PC-9 (cell line): Measurements from ENCODE around the gene CORIN. TPM values are rescaled to one million over a fixed set of nuclear protein-coding genes. Genes with fewer than 3 reads are reported as not detected.

Experiments
- BruUV-seq: library from RNA; stranded (reverse); fragments of 400-500 nt; replicated peaks from 2 replicates; lab custom pipeline; 2021; lab: Mats Ljungman, UMichigan
- CTCF ChIA-PET: fragments of 300-600 bp; sonication (Branson Sonifier 250); formaldehyde crosslinking; loops from one replicate; lab custom pipeline; 2022; ENCODE audit warnings: antibody characterized with exemption; lab: Charles Lee
- POLR2A ChIA-PET: fragments of 300-600 bp; sonication (Branson Sonifier 250); formaldehyde crosslinking; loops from one replicate; lab custom pipeline; 2022; ENCODE audit warnings: antibody characterized with exemption; ENCODE audit not compliant: unreplicated experiment; lab: Charles Lee
- DNase-seq, 2 experiments: peaks; one replicate each; pipeline versions ENCODE4 v3.0.0 to v3.0.0-alpha.2; 2015 to 2022; ENCODE audit warnings: mixed read lengths in 1 of 2
- H2AFZ ChIP-seq: fragments of 200-600 bp; sonication (generic); 2 replicates; pipeline ENCODE4 v1.8.1; 2017; ENCODE audit warnings: antibody characterized with exemption
- H3F3A ChIP-seq: fragments of 200-600 bp; sonication (generic); 2 replicates; pipeline ENCODE4 v1.8.1; 2017; ENCODE audit warnings: antibody characterized with exemption, mild to moderate bottlenecking, low read depth; ENCODE audit not compliant: insufficient read depth
- H3K27ac ChIP-seq: fragments of 200-600 bp; sonication (generic); 2 replicates; pipeline ENCODE4 v1.6.1; 2016; ENCODE audit warnings: mixed run types
- H3K27me3 ChIP-seq: fragments of 200-600 bp; sonication (generic); 2 replicates; pipeline ENCODE4 v1.6.1; 2016; ENCODE audit warnings: low read depth, mixed run types; ENCODE audit not compliant: insufficient read depth
- H3K36me3 ChIP-seq: fragments of 200-600 bp; sonication (generic); 2 replicates; pipeline ENCODE4 v1.6.1; 2016; ENCODE audit warnings: low read depth, mixed run types
- H3K4me1 ChIP-seq: fragments of 200-600 bp; sonication (generic); replicated peaks from 2 replicates; pipeline ENCODE4 v1.6.1; 2016; ENCODE audit warnings: mixed run types; ENCODE audit not compliant: insufficient read depth
- H3K4me2 ChIP-seq: fragments of 200-600 bp; sonication (generic); 2 replicates; pipeline ENCODE4 v1.6.1; 2017; ENCODE audit warnings: mixed run types
- H3K4me3 ChIP-seq: fragments of 200-600 bp; sonication (generic); 2 replicates; pipeline ENCODE4 v1.6.1; 2016; ENCODE audit warnings: mixed run types
- H3K79me2 ChIP-seq: fragments of 200-600 bp; sonication (generic); 2 replicates; pipeline ENCODE4 v1.6.1; 2017; ENCODE audit warnings: low read depth, mixed run types
- H3K9me2 ChIP-seq: fragments of 200-600 bp; sonication (generic); 2 replicates; pipeline ENCODE4 v1.8.1; 2017; ENCODE audit warnings: mild to moderate bottlenecking; ENCODE audit not compliant: insufficient read depth
- H3K9me3 ChIP-seq: fragments of 200-600 bp; sonication (generic); 2 replicates; pipeline ENCODE4 v1.8.1; 2016; ENCODE audit warnings: low read depth; ENCODE audit not compliant: insufficient read depth
- H4K20me1 ChIP-seq: fragments of 200-600 bp; sonication (generic); 2 replicates; pipeline ENCODE4 v1.8.1; 2017; ENCODE audit not compliant: insufficient read depth
- EZH2 ChIP-seq: fragments of 200-600 bp; sonication (generic); IDR thresholded peaks from 2 replicates; pipeline ENCODE4 v1.8.0; 2017; ENCODE audit warnings: antibody characterized with exemption, low read depth
- intact Hi-C: fragments of 100-400 bp; cut with micrococcal nuclease; formaldehyde crosslinking; loops from one replicate; pipeline ENCODE4 v1.10.0; 2022; ENCODE audit not compliant: unreplicated experiment
- total RNA-seq: library from RNA; stranded (reverse); gene quantifications from 2 replicates; pipeline ENCODE4 v1.2.3, GENCODE V29; 2021
- TF ChIP-seq, protein P1 (sequence below): fragments of 200-600 bp; sonication (generic); conservative IDR thresholded peaks from 2 replicates; pipeline ENCODE4 v1.6.1; 2017; ENCODE audit warnings: mixed run types, antibody characterized with exemption, mild to moderate bottlenecking, moderate library complexity

The CORIN gene
- total RNA-seq, 1 experiment from 2014 or later, result not detected

DNA sequence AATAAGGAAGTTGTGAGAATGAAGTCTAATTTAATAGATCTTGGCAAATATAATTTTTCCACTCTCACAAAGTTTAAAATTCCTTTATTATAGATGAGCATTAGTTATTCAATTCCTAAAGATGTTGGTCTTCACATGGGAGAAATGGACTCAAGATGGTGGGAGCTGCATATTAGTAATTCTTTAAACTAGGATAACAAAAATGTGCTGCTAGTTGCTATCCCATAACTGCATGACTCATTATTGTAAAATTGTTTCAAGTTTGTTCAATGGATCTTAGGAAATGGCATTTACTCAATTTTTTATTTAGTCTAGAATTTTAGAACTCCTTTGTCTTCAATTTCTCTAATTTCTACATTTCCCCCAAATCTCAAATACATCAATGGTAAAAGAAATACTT, 197.0 kb downstream of the CORIN start:
- Histone ChIP-seq H3K4me3 (no peak overlapping the region), H3K9me2 (no peaks in the 10 kb centered on the region), H3F3A (no peaks in the 10 kb centered on the region), H3K4me1 (no peaks in the 10 kb centered on the region), H3K9me3 (no peaks in the 10 kb centered on the region), H3K27ac (no peak overlapping the region), H4K20me1 (no peaks in the 10 kb centered on the region), H3K27me3 (no peaks in the 10 kb centered on the region), H3K36me3 (no peaks in the 10 kb centered on the region), H3K79me2 (no peaks in the 10 kb centered on the region), H3K4me2 (no peak overlapping the region), H2AFZ (no peak overlapping the region)
- DNase-seq, result no peak
- TF ChIP-seq EZH2, result no peak
- TF ChIP-seq, protein P1, sequence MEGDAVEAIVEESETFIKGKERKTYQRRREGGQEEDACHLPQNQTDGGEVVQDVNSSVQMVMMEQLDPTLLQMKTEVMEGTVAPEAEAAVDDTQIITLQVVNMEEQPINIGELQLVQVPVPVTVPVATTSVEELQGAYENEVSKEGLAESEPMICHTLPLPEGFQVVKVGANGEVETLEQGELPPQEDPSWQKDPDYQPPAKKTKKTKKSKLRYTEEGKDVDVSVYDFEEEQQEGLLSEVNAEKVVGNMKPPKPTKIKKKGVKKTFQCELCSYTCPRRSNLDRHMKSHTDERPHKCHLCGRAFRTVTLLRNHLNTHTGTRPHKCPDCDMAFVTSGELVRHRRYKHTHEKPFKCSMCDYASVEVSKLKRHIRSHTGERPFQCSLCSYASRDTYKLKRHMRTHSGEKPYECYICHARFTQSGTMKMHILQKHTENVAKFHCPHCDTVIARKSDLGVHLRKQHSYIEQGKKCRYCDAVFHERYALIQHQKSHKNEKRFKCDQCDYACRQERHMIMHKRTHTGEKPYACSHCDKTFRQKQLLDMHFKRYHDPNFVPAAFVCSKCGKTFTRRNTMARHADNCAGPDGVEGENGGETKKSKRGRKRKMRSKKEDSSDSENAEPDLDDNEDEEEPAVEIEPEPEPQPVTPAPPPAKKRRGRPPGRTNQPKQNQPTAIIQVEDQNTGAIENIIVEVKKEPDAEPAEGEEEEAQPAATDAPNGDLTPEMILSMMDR, result no peak
- no TSS peak for BruUV-seq
- intact Hi-C loops, result no loop called here
- ChIA-PET POLR2A (no interaction called here), CTCF (no interaction called here)

GRCh38 chr4:47639531-47639930, 198.3 kb downstream of the CORIN start:
- H3K9me3 ChIP-seq, result no peaks in the 10 kb centered on the region
- no peak for DNase-seq
- no peaks in the 10 kb centered on the region for H3K4me1 ChIP-seq
- no peaks in the 10 kb centered on the region for H3F3A ChIP-seq
- H3K36me3 ChIP-seq, result no peaks in the 10 kb centered on the region
- ChIA-PET CTCF (no interaction called here), POLR2A (no interaction called here)
- no peak overlapping the region for H3K4me3 ChIP-seq
- no peak overlapping the region for H3K27ac ChIP-seq
- H3K9me2 ChIP-seq, result no peaks in the 10 kb centered on the region
- no peak overlapping the region for H2AFZ ChIP-seq
- intact Hi-C loops, result no loop called here
- H4K20me1 ChIP-seq, result no peaks in the 10 kb centered on the region
- TF ChIP-seq EZH2, result no peak
- no TSS peak for BruUV-seq
- H3K4me2 ChIP-seq, result no peak overlapping the region
- no peaks in the 10 kb centered on the region for H3K79me2 ChIP-seq
- no peaks in the 10 kb centered on the region for H3K27me3 ChIP-seq

DNA sequence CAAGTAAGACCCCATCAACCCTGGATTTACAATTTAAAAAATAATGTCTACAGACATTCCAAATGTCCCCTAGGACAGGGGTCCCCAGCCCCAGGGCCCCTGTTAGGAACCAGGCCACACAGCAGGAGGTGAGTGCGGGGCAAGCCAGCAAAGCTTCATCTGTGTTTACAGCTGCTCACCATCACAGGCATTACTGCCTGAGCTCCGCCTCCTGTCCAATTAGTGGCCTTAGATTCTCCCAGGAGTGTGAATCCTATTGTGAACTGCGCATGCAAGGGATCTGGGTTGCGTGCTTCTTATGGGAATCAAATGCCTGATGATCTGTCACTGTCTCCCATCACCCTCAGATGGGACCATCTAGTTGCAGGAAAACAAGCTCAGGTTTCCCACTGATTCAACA, 206.7 kb downstream of the CORIN start:
- Histone ChIP-seq H3K9me2 (no peaks in the 10 kb centered on the region), H3K79me2 (no peaks in the 10 kb centered on the region), H3F3A (no peaks in the 10 kb centered on the region), H2AFZ (no peak overlapping the region), H3K4me2 (no peak overlapping the region), H3K27ac (no peak overlapping the region), H3K9me3 (no peaks in the 10 kb centered on the region), H3K4me1 (no peaks in the 10 kb centered on the region), H3K4me3 (no peak overlapping the region), H4K20me1 (no peaks in the 10 kb centered on the region), H3K27me3 (no peaks in the 10 kb centered on the region), H3K36me3 (no peaks in the 10 kb centered on the region)
- no peak for TF ChIP-seq EZH2
- TF ChIP-seq, protein P1, result no peak
- ChIA-PET POLR2A (no interaction called here), CTCF (no interaction called here)
- no peak for DNase-seq
- intact Hi-C loops, result no loop called here
- BruUV-seq, result no TSS peak

DNA sequence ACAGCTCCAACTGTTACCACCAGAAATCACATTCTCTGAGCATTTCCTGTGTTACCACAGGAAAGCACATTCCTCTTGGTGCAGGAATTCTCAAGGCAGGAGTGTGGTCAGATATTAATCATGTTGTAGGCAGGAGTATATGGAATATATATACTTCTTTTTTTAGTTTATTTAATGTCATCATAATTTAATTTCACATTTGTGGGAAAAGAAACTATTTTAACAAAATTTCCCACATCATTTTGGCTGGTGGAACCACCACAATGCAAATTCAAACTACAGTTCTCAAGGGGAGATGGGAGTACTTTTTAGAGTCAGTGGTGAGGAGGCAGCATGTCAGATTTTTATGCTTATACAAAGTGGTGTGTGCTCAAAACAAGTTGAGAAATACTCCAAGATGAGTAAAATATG, 213.8 kb downstream of the CORIN start:
- H3K36me3 ChIP-seq, result no peaks in the 10 kb centered on the region
- no peak overlapping the region for H3K27ac ChIP-seq
- H3K9me3 ChIP-seq, result no peaks in the 10 kb centered on the region
- no peak for DNase-seq
- CTCF ChIA-PET, result no interaction called here
- H4K20me1 ChIP-seq, result no peaks in the 10 kb centered on the region
- intact Hi-C loops, result no loop called here
- TF ChIP-seq EZH2, result no peak
- TF ChIP-seq, protein P1, result no peak
- no TSS peak for BruUV-seq
- H3K4me3 ChIP-seq, result no peak overlapping the region
- H3K4me1 ChIP-seq, result no peaks in the 10 kb centered on the region
- no peak overlapping the region for H3K4me2 ChIP-seq
- no peaks in the 10 kb centered on the region for H3F3A ChIP-seq
- no peak overlapping the region for H2AFZ ChIP-seq
- no peaks in the 10 kb centered on the region for H3K79me2 ChIP-seq
- no peaks in the 10 kb centered on the region for H3K27me3 ChIP-seq
- no peaks in the 10 kb centered on the region; the same call in none of the 2 replicates for H3K9me2 ChIP-seq
- POLR2A ChIA-PET, result no interaction called here
